GM19351 (cell line): ENCODE measurements around the gene VIT.

Experiments used
- ATAC-seq: cut with Tn5 transposase; IDR thresholded peaks from one replicate; pipeline ENCODE4 v1.9.1; 2021; ENCODE audit warnings: mild to moderate bottlenecking, moderate library complexity; ENCODE audit not compliant: unreplicated experiment

VIT gene, protein sequence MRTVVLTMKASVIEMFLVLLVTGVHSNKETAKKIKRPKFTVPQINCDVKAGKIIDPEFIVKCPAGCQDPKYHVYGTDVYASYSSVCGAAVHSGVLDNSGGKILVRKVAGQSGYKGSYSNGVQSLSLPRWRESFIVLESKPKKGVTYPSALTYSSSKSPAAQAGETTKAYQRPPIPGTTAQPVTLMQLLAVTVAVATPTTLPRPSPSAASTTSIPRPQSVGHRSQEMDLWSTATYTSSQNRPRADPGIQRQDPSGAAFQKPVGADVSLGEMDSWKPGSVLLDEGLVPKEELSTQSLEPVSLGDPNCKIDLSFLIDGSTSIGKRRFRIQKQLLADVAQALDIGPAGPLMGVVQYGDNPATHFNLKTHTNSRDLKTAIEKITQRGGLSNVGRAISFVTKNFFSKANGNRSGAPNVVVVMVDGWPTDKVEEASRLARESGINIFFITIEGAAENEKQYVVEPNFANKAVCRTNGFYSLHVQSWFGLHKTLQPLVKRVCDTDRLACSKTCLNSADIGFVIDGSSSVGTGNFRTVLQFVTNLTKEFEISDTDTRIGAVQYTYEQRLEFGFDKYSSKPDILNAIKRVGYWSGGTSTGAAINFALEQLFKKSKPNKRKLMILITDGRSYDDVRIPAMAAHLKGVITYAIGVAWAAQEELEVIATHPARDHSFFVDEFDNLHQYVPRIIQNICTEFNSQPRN

DNA sequence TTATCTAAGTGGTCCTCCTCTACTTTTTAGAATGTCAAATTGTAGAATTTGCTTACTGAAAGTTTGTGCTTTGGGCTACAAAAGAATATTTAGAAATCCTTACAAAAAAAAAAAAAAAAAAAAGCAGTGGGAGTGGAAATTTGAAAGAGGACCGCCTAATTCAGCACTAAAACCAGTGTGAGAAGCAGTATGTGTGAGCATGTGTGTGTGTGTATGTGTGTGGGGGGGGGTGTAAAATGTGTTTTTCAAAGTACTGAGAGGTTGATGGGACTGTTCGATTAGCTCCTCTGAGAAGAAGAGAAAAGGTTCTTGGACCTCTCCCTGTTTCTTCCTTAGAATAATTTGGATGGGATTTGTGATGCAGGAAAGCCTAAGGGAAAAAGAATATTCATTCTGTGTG, at the start of gene VIT:
Gene VIT (plus strand): TSS at position 175 of the 400 bp plus-strand sequence. CDS start 19,664 bp downstream, outside the sequence.
- no peak for ATAC-seq

DNA sequence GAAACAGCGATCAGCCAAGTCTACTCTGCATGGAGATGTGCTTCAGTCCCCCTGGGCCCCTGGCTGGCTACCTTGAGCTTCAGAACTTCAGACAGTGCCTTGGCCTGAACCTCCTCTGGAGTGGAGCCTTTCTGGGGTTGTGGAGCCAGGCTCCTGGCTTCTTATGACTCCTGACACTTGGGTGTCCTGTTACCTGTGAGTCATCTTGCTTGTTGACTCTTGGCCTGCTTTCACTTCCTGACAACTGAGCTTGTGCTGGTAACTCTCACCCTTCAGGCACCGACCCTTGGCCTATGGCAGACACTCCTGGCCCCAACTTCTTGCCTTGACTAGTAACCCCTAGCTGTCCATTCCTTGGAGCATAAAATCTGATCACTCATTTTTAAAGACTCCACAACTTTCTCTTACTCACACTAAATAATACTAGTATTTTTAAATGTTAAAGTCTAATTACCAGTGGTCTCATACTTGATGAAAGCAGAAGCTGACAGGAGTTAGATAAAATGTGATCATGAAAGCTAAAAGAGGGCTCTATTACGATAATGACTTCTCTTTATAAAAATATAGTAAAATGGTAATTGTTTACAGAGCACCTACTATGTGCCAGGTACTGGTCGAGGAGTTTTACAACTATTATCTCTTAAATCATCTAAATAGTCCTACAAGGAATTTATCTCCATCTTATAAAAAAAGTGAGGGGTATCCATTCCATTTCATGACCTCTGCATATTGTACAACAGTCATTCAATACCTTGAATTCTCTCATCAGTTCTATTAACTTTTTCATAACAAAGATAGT, 46.3 kb upstream of the VIT start:
- ATAC-seq = peak; percentile 84

DNA sequence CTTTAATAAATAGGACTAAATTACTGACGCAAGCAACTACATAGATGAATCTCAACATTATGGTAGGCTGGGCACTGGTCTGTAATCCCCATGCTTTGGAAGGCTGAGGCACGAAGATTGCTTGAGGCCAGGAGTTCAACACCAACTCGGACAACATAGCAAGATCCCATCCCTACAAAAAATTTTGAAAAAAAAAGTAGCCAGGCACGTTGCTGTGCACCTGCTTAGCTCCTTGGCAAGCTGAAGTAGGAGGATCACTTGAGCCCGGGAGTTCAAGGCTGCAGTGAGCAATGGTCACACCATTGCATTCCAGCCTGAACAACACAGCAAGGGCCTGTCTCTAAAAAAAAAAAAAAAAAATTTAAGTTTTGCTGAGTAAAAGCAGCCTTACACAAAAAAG, 43.4 kb upstream of the VIT start:
- ATAC-seq = no peak

DNA sequence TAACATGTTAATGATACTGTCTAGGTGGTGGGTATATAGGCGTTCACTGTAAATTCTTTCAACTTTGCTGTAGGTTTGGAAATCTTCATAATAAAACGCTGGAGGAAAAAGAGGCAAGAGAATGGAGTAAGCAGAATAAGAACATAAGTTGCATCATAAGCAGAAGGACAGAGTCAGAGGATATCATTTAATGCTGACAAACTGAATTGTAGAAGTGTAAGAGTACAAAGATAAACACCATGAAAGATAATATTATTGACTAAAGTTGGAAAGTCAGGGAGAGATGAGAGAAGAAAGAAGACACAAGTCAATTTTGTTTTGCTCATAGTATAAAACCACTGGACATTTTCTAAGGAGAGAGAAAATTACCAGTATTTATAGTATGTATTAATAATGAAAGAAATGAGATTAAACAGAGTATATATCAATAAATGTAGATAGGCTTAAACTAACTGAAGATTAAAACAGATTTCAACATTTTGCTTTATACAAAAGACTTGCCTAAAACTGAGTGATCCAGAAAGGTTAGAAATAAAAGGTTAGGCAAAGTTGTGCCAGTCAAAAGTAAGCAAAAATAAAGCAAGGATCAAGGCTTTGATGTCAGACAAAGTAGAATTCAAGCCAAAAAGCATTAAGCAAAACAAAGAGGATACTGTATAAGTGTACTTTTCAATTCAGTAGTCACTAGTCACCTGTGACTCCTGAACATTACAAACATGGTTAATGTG, 42.4 kb upstream of the VIT start:
- no peak for ATAC-seq

- no peak for ATAC-seq
Measured at GRCh38 chr2:36655453-36655852, 41.1 kb upstream of the VIT start.

DNA sequence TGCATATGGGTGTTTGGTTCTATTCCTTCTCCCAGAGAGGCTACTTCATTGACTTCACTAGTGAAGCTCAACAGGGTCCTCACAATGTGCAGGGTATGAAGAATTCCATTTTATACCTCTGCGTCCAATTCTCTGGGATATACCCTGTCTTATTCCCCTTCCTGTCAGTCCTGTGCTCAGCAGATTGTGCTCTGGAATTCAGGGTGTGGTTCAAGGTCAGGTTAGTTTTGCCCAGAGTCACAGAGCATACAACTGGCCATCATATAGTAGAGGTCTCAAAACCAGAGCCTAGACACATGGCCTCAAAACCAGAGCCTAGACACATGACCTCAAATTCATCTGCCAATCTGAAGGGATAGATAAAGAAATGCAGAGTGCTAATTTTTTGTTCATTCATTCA, 38.8 kb upstream of the VIT start:
- ATAC-seq = no peak

GRCh38 chr2:36658277-36658748, 38.2 kb upstream of the VIT start:
- ATAC-seq = no peak

DNA sequence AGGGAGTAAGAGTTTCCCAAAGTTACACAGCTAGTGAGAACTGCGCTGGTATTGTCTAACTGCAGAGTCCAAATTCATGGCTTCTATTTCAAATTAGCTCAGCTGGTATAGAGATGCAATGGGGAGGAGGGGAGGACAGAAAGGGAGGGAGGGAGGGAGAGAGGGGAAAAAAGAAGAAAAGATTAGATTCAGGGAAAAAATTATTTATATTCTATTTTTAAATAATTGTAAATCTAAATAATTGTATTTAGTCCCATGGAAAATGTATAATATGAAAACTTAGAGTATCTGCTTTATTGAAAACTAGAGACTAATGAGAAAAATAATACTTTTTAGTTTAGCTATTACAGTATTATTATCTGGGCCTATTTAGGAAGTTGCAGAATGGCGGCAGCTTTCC, 37.3 kb upstream of the VIT start:
- ATAC-seq = no peak

DNA sequence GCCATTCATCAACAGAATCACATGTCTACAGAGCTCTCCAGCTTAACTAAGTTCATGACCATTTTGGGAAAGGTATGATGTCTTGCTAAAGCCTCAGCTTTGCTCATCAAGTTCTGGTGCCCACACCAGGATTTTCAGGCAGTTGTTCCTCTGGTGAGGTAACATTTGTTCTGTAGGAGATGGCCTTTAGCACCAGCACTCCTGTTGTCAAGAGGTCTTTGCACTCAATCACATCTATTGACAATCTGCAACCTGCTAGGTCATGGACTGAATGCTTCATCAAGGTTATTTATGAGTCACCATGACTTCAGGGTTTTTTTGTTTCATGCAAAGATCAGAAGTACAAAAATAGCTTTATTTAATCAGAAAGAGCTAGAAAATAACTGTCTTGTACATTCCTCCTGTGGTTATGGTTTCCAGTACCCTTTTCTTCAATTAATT, 36.6 kb upstream of the VIT start:
- ATAC-seq = no peak

GRCh38 chr2:36662638-36663037, 33.9 kb upstream of the VIT start:
- ATAC-seq = no peak

DNA sequence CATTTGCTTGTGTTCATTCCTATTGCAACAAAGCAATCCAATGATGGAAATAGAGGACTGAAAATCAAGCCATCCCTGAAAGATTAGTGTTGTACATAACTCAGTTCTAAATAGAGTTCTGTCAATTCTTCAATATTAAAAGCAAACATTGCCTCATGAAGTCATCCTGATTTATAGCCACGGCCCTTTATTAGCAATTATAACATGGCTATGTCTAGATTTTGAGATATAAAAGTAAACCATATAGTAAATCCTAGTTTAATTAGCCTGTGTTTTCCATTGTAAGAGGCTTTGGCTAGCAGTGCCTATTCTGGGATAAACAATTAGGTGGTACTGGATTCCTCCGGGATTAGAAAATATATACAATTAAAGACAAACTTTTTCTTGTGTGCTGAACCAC, 33.2 kb upstream of the VIT start:
- ATAC-seq = no peak

GRCh38 chr2:36663851-36664695, 32.4 kb upstream of the VIT start:
- ATAC-seq = peak; percentile 95

DNA sequence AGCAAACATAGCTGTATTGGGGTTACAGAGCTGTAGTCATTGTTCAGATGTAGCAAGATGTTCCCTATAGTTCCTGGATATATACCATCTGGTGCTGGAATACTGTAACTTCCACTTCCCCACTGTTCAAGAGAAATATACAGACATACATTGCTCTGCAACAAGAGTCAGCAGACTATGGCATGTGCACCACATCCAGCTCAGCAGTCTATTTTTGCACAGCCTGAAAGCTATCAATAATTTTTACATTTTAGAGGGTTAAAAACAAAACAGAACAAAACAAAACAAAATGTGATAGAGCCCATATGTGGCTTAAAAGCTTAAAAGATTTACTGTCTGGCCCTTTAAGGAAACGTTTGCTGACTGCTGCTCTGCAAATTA, 31.8 kb upstream of the VIT start:
- no peak for ATAC-seq

DNA sequence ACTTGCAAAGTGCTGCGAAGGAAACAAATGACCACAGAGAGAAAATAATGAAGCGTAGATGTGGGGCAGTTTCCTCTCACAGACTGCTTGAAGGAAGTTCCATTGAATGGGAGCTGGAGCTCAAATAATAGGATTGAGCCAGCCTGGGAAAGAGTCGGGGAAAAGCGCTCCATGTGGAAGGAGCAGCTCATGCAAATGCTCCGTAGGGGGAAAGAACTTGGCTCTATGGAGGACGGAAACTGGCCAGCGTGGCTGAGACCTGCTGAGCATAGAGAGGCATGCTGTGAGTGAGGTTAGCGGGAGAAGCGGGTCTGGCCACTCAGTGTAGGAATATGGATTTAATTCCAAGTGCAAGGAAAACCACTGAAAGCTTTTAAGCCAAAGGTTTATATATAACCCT, 28.6 kb upstream of the VIT start:
- ATAC-seq = no peak

DNA sequence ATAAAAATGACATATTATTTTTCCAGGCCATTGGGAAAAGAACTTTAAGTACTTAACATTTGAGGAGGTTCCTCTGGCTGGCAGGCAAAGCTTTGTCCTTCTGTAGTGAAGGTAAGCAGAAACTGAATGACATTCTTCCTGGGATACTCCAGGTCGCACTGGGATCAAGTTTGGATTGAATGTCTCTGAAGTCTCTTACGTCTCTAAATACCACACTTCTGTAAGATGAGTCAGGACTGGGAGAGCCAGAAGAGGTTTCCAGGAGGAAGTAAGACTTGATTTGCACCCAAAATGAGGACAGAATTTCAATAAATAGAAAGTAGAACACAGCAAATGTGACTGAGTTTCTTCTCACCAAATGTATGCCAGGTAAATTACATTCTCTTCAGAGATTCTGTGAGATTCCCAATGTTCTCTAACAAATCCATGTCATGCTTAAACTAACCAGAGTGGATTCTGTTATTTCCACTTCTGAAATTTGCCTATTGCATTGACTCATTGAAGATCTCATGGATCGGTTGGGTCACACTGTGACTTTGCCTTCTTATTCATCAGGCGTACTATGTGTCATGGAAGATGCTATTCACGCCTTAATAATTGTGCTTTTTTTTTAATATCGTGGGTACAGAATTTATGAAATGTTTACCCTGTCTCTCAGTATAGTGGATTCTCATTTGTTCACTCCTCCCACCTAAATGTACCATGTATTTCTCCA, 25.5 kb upstream of the VIT start:
- ATAC-seq = no peak

DNA sequence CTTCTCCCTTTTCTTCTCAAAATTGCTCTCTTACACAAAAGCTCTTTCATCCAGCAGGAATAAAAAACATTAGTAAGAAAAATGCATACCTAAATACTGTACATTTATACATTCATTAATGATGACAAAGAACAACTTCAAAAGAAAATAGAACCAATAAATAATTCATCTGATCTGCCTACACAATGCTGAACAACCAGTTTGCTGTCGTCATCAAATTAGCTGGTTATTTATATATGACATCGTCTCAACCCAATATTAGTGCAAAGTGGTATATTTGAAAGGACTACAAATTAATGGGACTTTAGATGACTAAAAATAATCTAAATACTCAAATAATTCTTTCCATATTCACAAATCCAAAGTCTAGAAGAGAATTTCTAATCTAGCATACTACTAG, 24.8 kb upstream of the VIT start:
- no peak for ATAC-seq

GRCh38 chr2:36672199-36672598, 24.3 kb upstream of the VIT start:
- no peak for ATAC-seq

GRCh38 chr2:36675579-36676282, 20.8 kb upstream of the VIT start:
- no peak for ATAC-seq

DNA sequence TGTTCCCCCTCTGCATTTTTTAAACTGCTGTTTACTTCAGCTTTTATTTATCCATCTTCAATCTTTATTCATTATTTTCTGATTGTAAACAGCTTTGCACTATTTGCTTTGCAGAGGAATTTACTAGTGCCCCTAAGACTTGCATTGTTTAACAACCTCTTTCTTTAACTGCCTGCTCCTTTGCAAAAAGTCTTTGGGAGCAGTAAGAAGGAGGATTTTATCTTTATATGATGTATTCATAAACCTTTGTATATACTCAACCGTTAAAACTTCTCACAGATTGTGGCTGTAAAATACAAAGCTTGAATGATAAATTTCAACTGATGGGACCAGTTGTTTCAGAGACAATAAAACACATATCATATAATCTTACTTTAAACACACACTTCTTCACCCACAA, 20.1 kb upstream of the VIT start:
- ATAC-seq = no peak
